Measurements from ENCODE around the gene REPS1. TPM values are rescaled to one million over a fixed set of nuclear protein-coding genes. Genes with fewer than 3 reads are reported as not detected.

The REPS1 gene
- total and polyA plus RNA-seq, 2 donors (not counting 1 experiment from before 2014, with no cell fraction given): 38.1 to 57.1 TPM

DNA sequence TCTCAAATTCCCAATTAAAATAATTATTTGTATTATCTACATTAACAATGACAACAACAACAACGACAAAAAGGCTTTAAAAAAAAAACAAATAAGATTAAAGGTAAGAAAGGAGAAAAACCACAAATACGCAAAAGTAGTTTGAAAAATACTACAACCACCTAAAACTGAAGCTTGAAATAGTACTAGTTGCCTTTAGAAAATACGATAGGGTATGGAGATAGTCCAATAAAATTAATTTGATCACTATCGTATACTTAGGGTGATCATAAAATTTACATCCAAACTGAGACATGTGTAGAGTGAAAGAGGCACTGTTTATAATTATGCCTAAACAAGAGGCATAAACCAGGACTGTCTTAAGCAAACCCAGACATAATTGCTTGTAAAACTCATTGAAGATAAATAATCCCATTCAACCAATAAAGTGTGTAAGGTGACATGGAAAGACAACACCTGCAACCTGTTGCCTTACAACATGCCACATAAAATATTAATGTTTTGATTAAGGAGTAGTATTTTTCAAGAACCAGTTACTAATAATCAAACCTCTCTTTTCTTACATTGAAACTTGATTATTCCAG, 22.7 kb downstream of the REPS1 start:
- H3K36me3 ChIP-seq (replicated peaks in 1 of 2; ENCODE audit: control extremely low read depth in 1 of 2, control insufficient read depth in 1 of 2, extremely low read depth in 1 of 2, insufficient read depth in 2 of 2, low read length in 1 of 2): no peaks in the 10 kb centered on the region
- peaks cover 19% of the 10 kb centered on the region for H3K4me1 Mint-ChIP-seq

DNA sequence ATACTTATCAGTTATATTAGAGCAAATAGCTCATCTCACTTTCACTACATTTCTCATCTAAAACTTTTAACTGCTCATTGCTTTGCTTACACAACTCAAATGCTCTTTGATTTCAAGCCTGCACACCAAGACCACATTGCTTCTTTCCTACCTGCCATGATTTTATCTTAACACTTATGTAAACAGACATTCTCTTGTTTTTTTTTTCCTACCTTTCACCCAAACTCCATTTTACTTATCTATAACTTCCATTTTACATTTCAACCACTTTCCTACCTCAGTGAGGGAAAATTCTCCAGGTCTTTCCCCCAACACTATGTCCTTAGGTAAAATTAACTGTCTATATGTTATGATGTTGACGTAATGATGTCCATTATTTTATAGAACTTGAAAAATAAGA, 24.0 kb downstream of the REPS1 start:
- H2AFZ ChIP-seq (ENCODE audit: insufficient read depth, low read depth, low read length, poor library complexity, severe bottlenecking): no peak overlapping the region
- ChIA-PET CTCF (no interaction called here), POLR2A (no interaction called here)
- DNase-seq (no peak), ATAC-seq (ENCODE audit: low read depth) (no peak)
- WGBS (ENCODE audit: insufficient coverage): no CpG with 5 or more reads among the region's 1 CpG
- no peaks in the 10 kb centered on the region for H3K27me3 ChIP-seq (replicated peaks in 1 of 4; ENCODE audit: control extremely low read depth in 1 of 4, control insufficient read depth in 3 of 4, insufficient read depth in 4 of 4, low read length in 3 of 4)
- intact Hi-C loops (cut with micrococcal nuclease): no loop called here
- no peaks in the 10 kb centered on the region for H3K36me3 ChIP-seq (replicated peaks in 1 of 2; ENCODE audit: control extremely low read depth in 1 of 2, control insufficient read depth in 1 of 2, extremely low read depth in 1 of 2, insufficient read depth in 2 of 2, low read length in 1 of 2)
- H3K9ac ChIP-seq (ENCODE audit: low read length): no peak overlapping the region
- H3K4me1 ChIP-seq (ENCODE audit: control insufficient read depth in 2 of 2, insufficient read depth in 2 of 2, low read length in 2 of 2): peaks cover 2% of the 10 kb centered on the region in 2 donors
- H3K9me3 ChIP-seq (ENCODE audit: control extremely low read depth in 1 of 3, control insufficient read depth in 2 of 3, insufficient read depth in 1 of 3, low read length in 2 of 3): no peaks in the 10 kb centered on the region
- H3K27ac ChIP-seq (ENCODE audit: low read length in 2 of 2): no peak overlapping the region
- H3K27me3 Mint-ChIP-seq: no peaks in the 10 kb centered on the region
- no peak overlapping the region for H3K4me3 Mint-ChIP-seq
- H3K4me1 Mint-ChIP-seq: peaks cover 24% of the 10 kb centered on the region
- no peak overlapping the region for H3K4me2 ChIP-seq (replicated peaks; ENCODE audit: low read depth, low read length, poor library complexity, severe bottlenecking)
- no peaks in the 10 kb centered on the region for H3K9me3 Mint-ChIP-seq (ENCODE audit: insufficient read depth)
- TF ChIP-seq, protein P1, sequence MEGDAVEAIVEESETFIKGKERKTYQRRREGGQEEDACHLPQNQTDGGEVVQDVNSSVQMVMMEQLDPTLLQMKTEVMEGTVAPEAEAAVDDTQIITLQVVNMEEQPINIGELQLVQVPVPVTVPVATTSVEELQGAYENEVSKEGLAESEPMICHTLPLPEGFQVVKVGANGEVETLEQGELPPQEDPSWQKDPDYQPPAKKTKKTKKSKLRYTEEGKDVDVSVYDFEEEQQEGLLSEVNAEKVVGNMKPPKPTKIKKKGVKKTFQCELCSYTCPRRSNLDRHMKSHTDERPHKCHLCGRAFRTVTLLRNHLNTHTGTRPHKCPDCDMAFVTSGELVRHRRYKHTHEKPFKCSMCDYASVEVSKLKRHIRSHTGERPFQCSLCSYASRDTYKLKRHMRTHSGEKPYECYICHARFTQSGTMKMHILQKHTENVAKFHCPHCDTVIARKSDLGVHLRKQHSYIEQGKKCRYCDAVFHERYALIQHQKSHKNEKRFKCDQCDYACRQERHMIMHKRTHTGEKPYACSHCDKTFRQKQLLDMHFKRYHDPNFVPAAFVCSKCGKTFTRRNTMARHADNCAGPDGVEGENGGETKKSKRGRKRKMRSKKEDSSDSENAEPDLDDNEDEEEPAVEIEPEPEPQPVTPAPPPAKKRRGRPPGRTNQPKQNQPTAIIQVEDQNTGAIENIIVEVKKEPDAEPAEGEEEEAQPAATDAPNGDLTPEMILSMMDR (IDR thresholded peaks at IDR 0.05): no peak
- no peak for TF ChIP-seq EZH2 (IDR thresholded peaks at IDR 0.05; ENCODE audit: borderline replicate concordance, insufficient read depth, low read depth, low read length, poor library complexity, severe bottlenecking)
- H3K4me3 ChIP-seq (ENCODE audit: control extremely low read depth in 1 of 5, extremely low read depth in 1 of 5, insufficient read depth in 1 of 5, low read depth in 2 of 5, low read length in 4 of 5): no peak overlapping the region
- H4K20me1 ChIP-seq (ENCODE audit: control insufficient read depth, insufficient read depth, low read length, poor library complexity, severe bottlenecking): peaks cover 65% of the 10 kb centered on the region
- peaks cover 96% of the 10 kb centered on the region for H3K79me2 ChIP-seq (ENCODE audit: control insufficient read depth, insufficient read depth, low read length)
- no peak overlapping the region for H3K27ac Mint-ChIP-seq

More for the DNA sequence above, 22.7 kb downstream of the REPS1 start:
- ATAC-seq (ENCODE audit: low read depth) (no peak), DNase-seq (no peak)
- Histone ChIP-seq H3K4me3 (ENCODE audit: control extremely low read depth in 1 of 5, extremely low read depth in 1 of 5, insufficient read depth in 1 of 5, low read depth in 2 of 5, low read length in 4 of 5) (no peak overlapping the region), H3K79me2 (ENCODE audit: control insufficient read depth, insufficient read depth, low read length) (peaks cover 96% of the 10 kb centered on the region), H3K9me3 (ENCODE audit: control extremely low read depth in 1 of 3, control insufficient read depth in 2 of 3, insufficient read depth in 1 of 3, low read length in 2 of 3) (no peaks in the 10 kb centered on the region), H3K27ac (ENCODE audit: low read length in 2 of 2) (no peak overlapping the region), H3K4me1 (ENCODE audit: control insufficient read depth in 2 of 2, insufficient read depth in 2 of 2, low read length in 2 of 2) (peaks cover 0 to 2% of the 10 kb centered on the region in 2 donors), H3K9ac (ENCODE audit: low read length) (no peak overlapping the region), H3K27me3 (replicated peaks in 1 of 4; ENCODE audit: control extremely low read depth in 1 of 4, control insufficient read depth in 3 of 4, insufficient read depth in 4 of 4, low read length in 3 of 4) (no peaks in the 10 kb centered on the region), H4K20me1 (ENCODE audit: control insufficient read depth, insufficient read depth, low read length, poor library complexity, severe bottlenecking) (peaks cover 59% of the 10 kb centered on the region), H2AFZ (ENCODE audit: insufficient read depth, low read depth, low read length, poor library complexity, severe bottlenecking) (no peak overlapping the region), H3K4me2 (replicated peaks; ENCODE audit: low read depth, low read length, poor library complexity, severe bottlenecking) (no peak overlapping the region)
- ChIA-PET POLR2A (no interaction called here), CTCF (interaction anchor here (0.7 kb wide), 1 partner anchor 9 kb away, joined by 3 read pairs; no protein-coding TSS in a partner anchor)
- no peaks in the 10 kb centered on the region for H3K27me3 Mint-ChIP-seq
- no peak overlapping the region for H3K27ac Mint-ChIP-seq
- H3K4me3 Mint-ChIP-seq: no peak overlapping the region
- TF ChIP-seq EZH2 (IDR thresholded peaks at IDR 0.05; ENCODE audit: borderline replicate concordance, insufficient read depth, low read depth, low read length, poor library complexity, severe bottlenecking): no peak
- TF ChIP-seq, protein P1 (IDR thresholded peaks at IDR 0.05): no peak
- no peaks in the 10 kb centered on the region for H3K9me3 Mint-ChIP-seq (ENCODE audit: insufficient read depth)
- intact Hi-C loops (cut with micrococcal nuclease): no loop called here
- WGBS (ENCODE audit: insufficient coverage): no CpG with 5 or more reads among the region's 4 CpGs
